ENCODE results near the gene C5orf52.
"Not testable (repeated sequence)": the region's sequence is repeated elsewhere in the genome, so short reads cannot be mapped to it uniquely, and the experiment has no call there.

C5orf52 gene

GRCh38 chr5:157721159-157721558 is 49.8 kb downstream of the C5orf52 start:
- DNase-seq (ENCODE audit: low read depth in 3 of 3, low spot score in 1 of 3): no peak

DNA sequence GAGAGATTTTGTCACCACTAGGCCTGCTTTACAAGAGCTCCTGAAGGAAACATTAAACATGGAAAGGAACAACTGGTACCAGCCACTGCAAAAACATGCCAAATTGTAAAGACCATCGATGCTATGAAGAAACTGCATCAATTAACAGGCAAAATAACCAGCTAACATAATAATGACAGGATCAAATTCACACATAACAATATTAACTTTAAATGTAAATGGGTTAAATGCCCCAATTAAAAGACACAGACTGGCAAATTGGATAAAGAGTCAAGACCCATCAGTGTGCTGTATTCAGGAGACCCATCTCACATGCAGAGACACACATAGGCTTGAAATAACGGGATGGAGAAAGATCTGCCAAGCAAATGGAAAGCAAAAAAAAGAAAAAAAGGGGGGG is 51.6 kb downstream of the C5orf52 start:
- not testable (repeated sequence) for DNase-seq (ENCODE audit: low read depth in 3 of 3, low spot score in 1 of 3)

- DNase-seq (ENCODE audit: low read depth in 3 of 3, low spot score in 1 of 3): not testable (repeated sequence)
Observed at GRCh38 chr5:157726607-157727006, 55.3 kb downstream of the C5orf52 start.

DNA sequence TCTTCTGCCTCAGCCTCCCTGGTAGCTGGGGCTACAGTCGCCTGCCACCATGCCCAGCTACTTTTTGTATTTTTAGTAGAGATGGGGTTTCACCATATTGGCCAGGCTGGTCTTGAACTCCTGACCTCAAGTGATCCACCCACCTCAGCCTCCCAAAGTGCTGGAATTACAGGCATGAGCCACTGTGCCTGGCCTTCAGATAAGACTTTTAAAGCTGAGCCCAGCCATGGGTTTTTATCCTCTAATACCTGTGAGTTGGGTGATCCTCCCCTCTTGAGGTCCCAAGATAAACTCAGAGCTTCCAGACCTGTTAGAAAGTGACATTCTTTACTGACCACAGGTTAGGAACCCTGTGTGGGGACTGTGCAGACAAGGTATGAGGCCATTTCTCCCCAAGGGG is 56.5 kb downstream of the C5orf52 start:
- DNase-seq (ENCODE audit: low read depth in 3 of 3, low spot score in 1 of 3): not testable (repeated sequence)

Data from stimulated activated CD4-positive, alpha-beta T cell treated with anti-CD3 and anti-CD28 coated beads, TNF-alpha, amount 100 ng/mL, for 1 hour (primary cell).